Measurements from ENCODE around the gene ACTR6. TPM values are rescaled to one million over a fixed set of nuclear protein-coding genes. Genes with fewer than 3 reads are reported as not detected.

ACTR6 gene
- total RNA-seq (10 to 100 TPM; 45.6 to 51.0 TPM), polyA plus RNA-seq (10 to 100 TPM; 37.5 to 64.2 TPM)

DNA sequence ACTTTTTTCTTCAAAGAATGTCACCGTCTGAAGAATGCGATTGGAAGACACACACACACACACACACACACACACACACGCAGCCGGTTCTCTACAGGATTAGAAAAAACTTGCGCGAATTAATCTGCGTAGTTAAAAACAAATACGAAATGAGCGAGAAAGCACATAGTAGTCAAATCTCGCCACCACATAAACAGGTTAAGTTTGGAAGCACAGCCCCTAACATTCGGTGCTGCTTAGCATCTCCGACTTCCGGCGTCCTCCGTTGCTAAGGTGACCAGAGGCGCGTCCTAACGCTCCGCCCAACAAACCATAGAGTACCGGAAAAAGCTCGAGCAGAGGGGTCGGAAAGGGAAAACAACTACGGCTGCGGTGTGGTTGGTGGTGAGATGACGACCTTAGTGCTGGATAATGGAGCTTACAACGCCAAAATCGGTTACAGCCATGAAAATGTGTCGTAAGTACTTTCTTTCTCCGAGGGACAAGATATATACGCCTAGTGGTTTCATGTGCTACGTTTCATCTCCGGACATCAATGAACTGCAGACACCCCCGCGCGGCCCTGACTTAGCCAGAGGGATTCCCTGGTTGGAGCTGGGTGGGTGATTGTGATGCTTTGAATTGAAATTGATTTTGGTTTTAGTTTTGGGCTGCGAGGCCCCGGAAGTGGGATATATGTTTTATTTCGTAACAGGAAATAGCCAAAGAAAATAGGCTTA lies at the start of gene ACTR6:
TSS of gene ACTR6 (plus strand) at position 353 of the 719 bp plus-strand sequence. CDS start at position 390, 37 bp downstream.
- no peaks in the 10 kb centered on the region for H3K27me3 Mint-ChIP-seq
- H3K4me1 ChIP-seq (ENCODE audit: insufficient read depth, low read length): peaks cover 42% of the 10 kb centered on the region
- H3K27ac Mint-ChIP-seq: peak within 1 kb of the TSS; percentile 98 to 100 (median 100)
- H3K27me3 ChIP-seq (ENCODE audit: insufficient read depth, low read length): no peaks in the 10 kb centered on the region
- ChIA-PET CTCF (ENCODE audit: partially characterized antibody) (interaction anchor here (0.9 to 3.2 kb wide), 4 partner anchors 42 to 66 kb away, joined by 3 to 17 read pairs (median 8); partner anchors contain the start of genes DEPDC4 and SCYL2), POLR2A (ENCODE audit: partially characterized antibody) (interaction anchor here (0.7 to 4.0 kb wide), 16 partner anchors 9 to 1630 kb away, joined by 3 to 63 read pairs (median 4); partner anchors contain the start of genes DEPDC4, GNPTAB and SCYL2)
- no peaks in the 10 kb centered on the region for H3K9me3 ChIP-seq (ENCODE audit: control insufficient read depth in 1 of 2, low read length in 2 of 2)
- intact Hi-C loops (cut with micrococcal nuclease): loop anchor here (1.0 to 10.0 kb wide), 7 partner anchors 36 to 1924 kb away; partner anchors contain the start of genes BLTP3B, DEPDC4, GNPTAB and NUP37
- H3K27ac ChIP-seq (ENCODE audit: low read depth, low read length): peak within 1 kb of the TSS; percentile 91
- H3K9me3 Mint-ChIP-seq: peaks cover 0 to 8% (median 0%) of the 10 kb centered on the region in 8 donors
- peaks cover 17 to 58% (median 35%) of the 10 kb centered on the region in 4 donors for H3K4me1 Mint-ChIP-seq
- peak; percentile 97 to 99 (median 98) for DNase-seq
- no peaks in the 10 kb centered on the region for H3K36me3 ChIP-seq (ENCODE audit: insufficient read depth, low read length)
- H3K4me3 ChIP-seq (ENCODE audit: low read length in 2 of 2): peak within 1 kb of the TSS; percentile 61 to 88
- H3K4me3 Mint-ChIP-seq: peak within 1 kb of the TSS; percentile 97 to 100 (median 98)
- H3K36me3 Mint-ChIP-seq: peaks cover 4 to 24% of the 10 kb centered on the region in 2 donors

DNA sequence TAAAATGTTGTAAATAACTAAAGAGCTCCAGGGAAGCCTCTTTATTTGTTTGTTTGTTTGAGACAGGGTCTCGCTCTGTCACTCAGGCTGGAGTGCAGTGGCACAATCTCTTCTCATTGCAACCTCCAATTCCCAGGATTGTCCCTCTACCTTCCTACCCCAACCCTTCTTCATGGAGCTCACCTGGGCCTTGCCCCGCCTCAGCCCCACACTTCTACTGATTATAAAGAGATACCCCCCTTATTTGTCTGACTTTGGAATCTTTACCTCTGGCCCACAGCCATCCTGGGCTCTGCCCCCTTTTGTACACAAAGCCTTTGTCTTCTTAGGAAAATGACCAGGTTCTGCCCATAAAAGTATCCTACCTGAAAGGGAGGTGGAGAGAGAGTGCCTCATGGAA lies 48.8 kb upstream of the ACTR6 start:
- Histone ChIP-seq H3K27ac (ENCODE audit: low read depth, low read length) (no peak overlapping the region), H3K4me1 (ENCODE audit: insufficient read depth, low read length) (no peaks in the 10 kb centered on the region), H3K27me3 (ENCODE audit: insufficient read depth, low read length) (no peaks in the 10 kb centered on the region), H3K36me3 (ENCODE audit: insufficient read depth, low read length) (no peaks in the 10 kb centered on the region), H3K9me3 (ENCODE audit: control insufficient read depth in 1 of 2, low read length in 2 of 2) (no peaks in the 10 kb centered on the region), H3K4me3 (ENCODE audit: low read length in 2 of 2) (no peak overlapping the region)
- ChIA-PET POLR2A (ENCODE audit: partially characterized antibody) (interaction anchor here (0.6 kb wide), 1 partner anchor 16 kb away, joined by 3 read pairs; no protein-coding TSS in a partner anchor), CTCF (ENCODE audit: partially characterized antibody) (interaction anchor here (0.7 to 4.6 kb wide), 4 partner anchors 8 to 48 kb away, joined by 3 to 64 read pairs (median 3); no protein-coding TSS in a partner anchor)
- Mint-ChIP-seq H3K9me3 (peaks cover 0 to 4% (median 0%) of the 10 kb centered on the region in 8 donors), H3K27ac (no peak overlapping the region), H3K4me3 (no peak overlapping the region), H3K27me3 (no peaks in the 10 kb centered on the region), H3K36me3 (no peaks in the 10 kb centered on the region), H3K4me1 (peaks cover 3 to 7% (median 4%) of the 10 kb centered on the region in 4 donors)
- intact Hi-C loops (cut with micrococcal nuclease): no loop called here
- no peak for DNase-seq

DNA sequence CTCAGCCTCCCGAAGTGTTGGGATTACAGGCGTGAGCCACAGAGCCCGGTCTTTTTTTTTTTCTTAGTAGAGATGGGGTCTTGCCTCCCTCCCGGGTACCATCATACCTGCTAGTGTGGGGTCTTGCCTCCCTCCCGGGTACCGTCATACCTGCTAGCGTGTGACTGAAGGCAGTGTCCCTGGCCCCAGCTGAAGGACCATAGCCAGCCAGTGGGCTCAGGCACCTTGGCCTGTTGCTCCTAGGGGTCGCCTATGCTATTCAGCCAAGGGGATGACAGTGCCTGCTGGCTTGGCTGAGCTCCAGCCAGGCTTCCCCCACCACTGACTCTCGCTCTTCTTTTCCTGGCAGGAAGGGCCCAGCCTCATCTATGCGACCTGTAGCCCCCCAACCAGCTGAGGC lies 47.5 kb upstream of the ACTR6 start:
- H3K4me1 Mint-ChIP-seq: peaks cover 3 to 7% (median 4%) of the 10 kb centered on the region in 4 donors
- ChIA-PET CTCF (ENCODE audit: partially characterized antibody) (interaction anchor here (1.3 to 4.6 kb wide), 5 partner anchors 9 to 251 kb away, joined by 3 to 64 read pairs (median 10); no protein-coding TSS in a partner anchor), POLR2A (ENCODE audit: partially characterized antibody) (interaction anchor here (0.6 kb wide), 1 partner anchor 38 kb away, joined by 3 read pairs; no protein-coding TSS in a partner anchor)
- Histone ChIP-seq H3K36me3 (ENCODE audit: insufficient read depth, low read length) (no peaks in the 10 kb centered on the region), H3K4me3 (ENCODE audit: low read length in 2 of 2) (no peak overlapping the region), H3K27ac (ENCODE audit: low read depth, low read length) (no peak overlapping the region), H3K27me3 (ENCODE audit: insufficient read depth, low read length) (no peaks in the 10 kb centered on the region), H3K9me3 (ENCODE audit: control insufficient read depth in 1 of 2, low read length in 2 of 2) (no peaks in the 10 kb centered on the region), H3K4me1 (ENCODE audit: insufficient read depth, low read length) (no peaks in the 10 kb centered on the region)
- no peak overlapping the region for H3K27ac Mint-ChIP-seq
- peaks cover 0 to 4% (median 0%) of the 10 kb centered on the region in 8 donors for H3K9me3 Mint-ChIP-seq
- DNase-seq: no peak
- H3K27me3 Mint-ChIP-seq: no peaks in the 10 kb centered on the region
- no peak overlapping the region for H3K4me3 Mint-ChIP-seq
- intact Hi-C loops (cut with micrococcal nuclease): no loop called here
- no peaks in the 10 kb centered on the region for H3K36me3 Mint-ChIP-seq

DNA sequence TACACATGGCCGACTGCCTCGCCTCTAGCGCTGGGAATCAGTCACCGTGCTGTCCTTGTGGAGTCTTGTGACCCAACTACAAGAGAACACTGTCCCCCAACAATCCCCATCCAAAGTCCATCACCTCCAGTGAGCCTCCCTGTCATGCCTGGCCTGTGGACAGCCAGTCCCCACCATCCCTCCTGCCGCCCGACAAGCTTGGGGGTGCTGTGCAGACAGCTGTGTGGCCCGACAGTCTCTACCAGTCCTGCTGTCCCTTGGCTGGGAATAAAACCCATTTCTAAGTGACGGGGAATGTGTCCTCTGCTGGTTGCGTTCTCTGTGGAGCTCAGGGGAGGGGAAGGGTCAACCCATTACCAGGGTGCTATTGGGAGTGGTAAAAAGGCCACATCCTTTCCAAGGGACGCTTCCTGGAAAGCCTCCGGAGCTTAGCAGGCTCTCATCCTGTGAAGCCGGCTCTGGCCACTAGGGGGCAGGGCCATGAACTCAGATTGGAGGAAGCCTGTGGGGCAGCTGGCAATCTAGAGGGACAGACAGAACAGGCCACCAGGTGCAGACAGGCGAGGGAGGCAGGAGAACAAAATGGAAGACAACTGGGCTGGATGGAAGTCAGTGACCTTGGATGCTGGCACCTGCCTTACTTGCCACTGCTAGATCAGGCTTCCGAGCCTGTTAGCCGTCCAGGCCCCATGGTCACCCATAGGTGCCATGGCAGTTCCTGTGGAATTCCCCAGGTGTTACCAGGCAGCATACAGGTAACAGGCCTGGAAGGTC lies 46.0 kb upstream of the ACTR6 start:
- Histone ChIP-seq H3K27me3 (ENCODE audit: insufficient read depth, low read length) (no peaks in the 10 kb centered on the region), H3K27ac (ENCODE audit: low read depth, low read length) (no peak overlapping the region), H3K36me3 (ENCODE audit: insufficient read depth, low read length) (no peaks in the 10 kb centered on the region), H3K4me3 (ENCODE audit: low read length in 2 of 2) (no peak overlapping the region), H3K4me1 (ENCODE audit: insufficient read depth, low read length) (no peaks in the 10 kb centered on the region), H3K9me3 (ENCODE audit: control insufficient read depth in 1 of 2, low read length in 2 of 2) (no peaks in the 10 kb centered on the region)
- H3K27me3 Mint-ChIP-seq: no peaks in the 10 kb centered on the region
- H3K4me3 Mint-ChIP-seq: no peak overlapping the region
- CTCF ChIA-PET (ENCODE audit: partially characterized antibody): interaction anchor here (0.7 to 4.6 kb wide), 26 partner anchors 10 to 399 kb away, joined by 3 to 64 read pairs (median 5); partner anchors contain the start of gene ACTR6
- POLR2A ChIA-PET (ENCODE audit: partially characterized antibody): interaction anchor here (0.7 to 1.4 kb wide), 2 partner anchors 9 to 46 kb away, joined by 3 to 5 read pairs; partner anchors contain the start of gene ACTR6
- intact Hi-C loops (cut with micrococcal nuclease): loop anchor here (2.0 kb wide), 1 partner anchor 46 kb away; the partner anchor contains the start of gene ACTR6
- peaks cover 3 to 7% (median 4%) of the 10 kb centered on the region in 4 donors for H3K4me1 Mint-ChIP-seq
- peak overlapping the region in 1 of 7 donors; percentile 39 for H3K27ac Mint-ChIP-seq
- peaks cover 0 to 2% of the 10 kb centered on the region in 2 donors for H3K36me3 Mint-ChIP-seq
- peak; percentile 53 to 70 (median 57) for DNase-seq
- peaks cover 0 to 2% (median 0%) of the 10 kb centered on the region in 8 donors for H3K9me3 Mint-ChIP-seq

DNA sequence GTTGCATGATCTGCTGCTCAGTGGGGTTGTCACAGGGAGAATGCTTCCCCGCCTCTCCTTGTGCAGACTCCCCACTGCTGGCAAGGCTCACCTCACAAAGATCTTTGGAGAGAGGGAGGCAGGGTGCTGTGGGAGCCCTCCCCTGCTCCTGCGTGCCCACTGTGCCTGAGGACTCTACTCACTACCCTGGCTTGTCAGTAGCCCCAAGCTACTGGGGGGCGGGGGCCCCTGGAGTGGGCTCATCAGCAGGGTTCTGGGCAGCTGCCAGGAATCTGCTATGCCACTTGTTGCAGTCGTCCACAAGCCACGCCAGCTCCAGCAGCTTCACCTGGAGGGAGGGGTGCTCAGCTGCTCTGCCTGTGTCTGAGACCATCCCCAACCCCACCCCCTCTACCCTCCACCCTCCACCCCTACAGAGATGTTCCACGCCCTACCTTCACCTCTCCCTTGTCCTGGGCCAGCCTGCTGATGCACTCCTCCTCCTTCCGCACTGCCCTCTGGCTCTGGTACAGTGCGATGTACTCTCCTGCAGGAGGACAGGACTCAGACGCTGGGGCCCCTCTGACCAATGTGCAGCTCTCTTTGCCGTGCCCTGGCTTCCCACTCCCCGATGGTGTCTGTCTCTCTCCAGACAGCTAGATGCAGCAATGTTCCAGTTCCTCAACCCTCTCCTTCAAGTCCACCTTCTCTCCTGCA lies 43.7 kb upstream of the ACTR6 start:
- ChIA-PET POLR2A (ENCODE audit: partially characterized antibody) (no interaction called here), CTCF (ENCODE audit: partially characterized antibody) (interaction anchor here (0.9 to 2.8 kb wide), 3 partner anchors 18 to 44 kb away, joined by 3 to 17 read pairs (median 5); partner anchors contain the start of gene ACTR6)
- DNase-seq: no peak
- Mint-ChIP-seq H3K4me1 (peaks cover 3 to 7% (median 4%) of the 10 kb centered on the region in 4 donors), H3K27me3 (no peaks in the 10 kb centered on the region), H3K27ac (no peak overlapping the region), H3K9me3 (peaks cover 0 to 2% (median 0%) of the 10 kb centered on the region in 8 donors), H3K4me3 (no peak overlapping the region), H3K36me3 (peaks cover 0 to 4% of the 10 kb centered on the region in 2 donors)
- no peaks in the 10 kb centered on the region for H3K9me3 ChIP-seq (ENCODE audit: control insufficient read depth in 1 of 2, low read length in 2 of 2)
- no peak overlapping the region for H3K4me3 ChIP-seq (ENCODE audit: low read length in 2 of 2)
- no peak overlapping the region for H3K27ac ChIP-seq (ENCODE audit: low read depth, low read length)
- H3K4me1 ChIP-seq (ENCODE audit: insufficient read depth, low read length): no peaks in the 10 kb centered on the region
- H3K27me3 ChIP-seq (ENCODE audit: insufficient read depth, low read length): no peaks in the 10 kb centered on the region
- no peaks in the 10 kb centered on the region for H3K36me3 ChIP-seq (ENCODE audit: insufficient read depth, low read length)
- intact Hi-C loops (cut with micrococcal nuclease): no loop called here

DNA sequence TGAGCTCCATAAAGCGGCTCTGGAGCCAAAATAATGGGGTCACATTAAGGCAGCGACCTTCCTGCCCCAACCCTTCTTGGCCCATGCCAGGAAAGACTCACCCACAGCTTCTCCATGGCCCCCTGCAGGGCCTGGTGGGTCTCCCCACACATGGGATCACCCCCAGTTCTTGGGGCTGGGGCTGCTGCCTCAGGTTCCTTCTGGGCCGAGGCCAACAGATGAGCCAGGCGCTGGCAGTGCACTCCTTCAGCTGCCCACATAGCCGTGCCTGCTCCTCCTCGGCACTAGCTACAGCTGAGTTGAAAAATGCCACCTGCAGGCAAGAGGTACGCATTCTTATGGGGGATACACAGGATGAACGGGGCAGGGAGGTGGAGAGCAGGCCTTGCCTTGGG lies 43.2 kb upstream of the ACTR6 start:
- H3K27ac Mint-ChIP-seq: no peak overlapping the region
- ChIA-PET CTCF (ENCODE audit: partially characterized antibody) (interaction anchor here (0.9 to 1.1 kb wide), 4 partner anchors 8 to 35 kb away, joined by 3 to 5 read pairs (median 4); no protein-coding TSS in a partner anchor), POLR2A (ENCODE audit: partially characterized antibody) (no interaction called here)
- intact Hi-C loops (cut with micrococcal nuclease): no loop called here
- Histone ChIP-seq H3K4me1 (ENCODE audit: insufficient read depth, low read length) (no peaks in the 10 kb centered on the region), H3K27me3 (ENCODE audit: insufficient read depth, low read length) (no peaks in the 10 kb centered on the region), H3K4me3 (ENCODE audit: low read length in 2 of 2) (no peak overlapping the region), H3K27ac (ENCODE audit: low read depth, low read length) (no peak overlapping the region), H3K36me3 (ENCODE audit: insufficient read depth, low read length) (no peaks in the 10 kb centered on the region), H3K9me3 (ENCODE audit: control insufficient read depth in 1 of 2, low read length in 2 of 2) (no peaks in the 10 kb centered on the region)
- H3K9me3 Mint-ChIP-seq: peaks cover 0 to 2% (median 0%) of the 10 kb centered on the region in 8 donors
- H3K4me1 Mint-ChIP-seq: peaks cover 3 to 7% (median 4%) of the 10 kb centered on the region in 4 donors
- peaks cover 0 to 4% of the 10 kb centered on the region in 2 donors for H3K36me3 Mint-ChIP-seq
- no peaks in the 10 kb centered on the region for H3K27me3 Mint-ChIP-seq
- no peak for DNase-seq
- H3K4me3 Mint-ChIP-seq: no peak overlapping the region

Measured in CD4-positive, alpha-beta memory T cell (primary cell).